GM19438 (cell line): ENCODE measurements around the gene DDAH1.

Source experiments
- ATAC-seq: cut with Tn5 transposase; IDR thresholded peaks from one replicate; pipeline ENCODE4 v1.9.1; 2021; ENCODE audit warnings: low read depth; ENCODE audit not compliant: unreplicated experiment

Gene DDAH1

GRCh38 chr1:85339656-85340399 is 125.1 kb downstream of the DDAH1 start:
- ATAC-seq = no peak

DNA sequence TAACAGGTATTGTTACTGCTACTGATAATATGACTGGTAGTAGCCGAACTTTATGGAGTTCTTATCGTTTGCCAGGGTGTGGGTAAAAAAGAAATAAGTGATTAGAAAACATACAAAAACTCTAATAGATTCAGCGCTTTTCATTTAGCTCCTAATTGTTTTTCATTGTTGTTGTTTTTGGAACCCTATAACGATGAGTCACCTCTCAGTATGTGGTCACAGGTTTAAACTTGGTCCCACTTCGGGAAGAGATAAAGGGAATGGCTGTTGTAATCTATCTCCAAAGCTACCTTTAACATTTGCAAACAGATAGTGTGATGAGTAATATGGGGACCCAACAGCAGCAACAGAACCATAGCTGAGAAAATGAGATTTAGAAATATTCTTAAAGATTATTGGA is 125.9 kb downstream of the DDAH1 start:
- no peak for ATAC-seq

- ATAC-seq = no peak
These were observed 130.0 kb downstream of the DDAH1 start for GRCh38 chr1:85334962-85335361.

GRCh38 chr1:85333186-85333585 is 131.8 kb downstream of the DDAH1 start:
- ATAC-seq = no peak

GRCh38 chr1:85332575-85332974 is 132.4 kb downstream of the DDAH1 start:
- no peak for ATAC-seq

DNA sequence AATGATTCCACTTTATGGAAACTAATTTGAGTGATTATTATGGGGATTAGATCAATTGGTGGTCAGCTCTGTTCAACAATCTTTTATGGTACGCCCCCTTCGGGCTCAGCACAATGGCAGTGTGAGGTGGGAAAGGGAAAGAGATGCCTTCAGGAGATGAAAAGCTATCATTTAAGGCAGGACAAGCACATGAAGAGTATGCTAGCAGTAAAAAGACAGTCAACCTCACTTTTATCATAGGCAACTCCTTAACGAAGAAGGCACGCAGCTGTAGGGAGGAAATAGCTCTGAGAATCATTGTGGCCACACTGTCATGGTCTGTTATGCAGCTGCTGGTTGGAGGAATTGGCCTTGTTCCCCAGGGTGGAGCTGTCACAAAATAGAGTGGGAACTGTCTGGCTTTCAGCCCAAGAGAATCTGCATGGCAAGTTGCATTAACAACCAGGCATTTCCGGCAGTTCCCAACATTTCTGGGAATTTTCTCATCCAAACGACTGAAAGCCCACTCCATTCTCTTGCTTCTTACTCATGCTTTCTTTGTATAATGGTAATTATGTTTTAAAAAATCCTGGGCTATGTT is 134.2 kb downstream of the DDAH1 start:
- ATAC-seq = peak; percentile 63

DNA sequence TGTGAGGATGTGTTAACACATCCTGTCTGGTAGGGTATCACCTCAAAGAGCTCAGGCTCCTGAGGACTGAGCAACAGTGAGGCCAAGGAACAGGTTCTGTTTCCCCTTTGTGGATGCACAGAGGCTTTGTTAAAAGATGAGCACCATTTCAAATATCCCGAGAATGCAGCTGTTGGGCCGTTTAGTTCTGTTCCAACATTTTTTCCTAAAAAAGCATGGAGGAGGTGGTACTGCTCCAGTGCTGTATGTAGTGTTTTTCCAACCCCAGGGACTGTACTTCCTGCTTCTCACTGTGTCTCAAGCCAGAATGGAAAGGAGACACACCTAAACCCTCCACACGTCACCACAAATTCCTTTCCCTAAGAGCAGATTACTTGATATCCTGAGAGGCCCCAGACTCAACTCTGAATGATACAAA is 134.7 kb downstream of the DDAH1 start:
- ATAC-seq = no peak

- ATAC-seq = no peak
These were observed 136.1 kb downstream of the DDAH1 start for GRCh38 chr1:85328713-85329397.

DNA sequence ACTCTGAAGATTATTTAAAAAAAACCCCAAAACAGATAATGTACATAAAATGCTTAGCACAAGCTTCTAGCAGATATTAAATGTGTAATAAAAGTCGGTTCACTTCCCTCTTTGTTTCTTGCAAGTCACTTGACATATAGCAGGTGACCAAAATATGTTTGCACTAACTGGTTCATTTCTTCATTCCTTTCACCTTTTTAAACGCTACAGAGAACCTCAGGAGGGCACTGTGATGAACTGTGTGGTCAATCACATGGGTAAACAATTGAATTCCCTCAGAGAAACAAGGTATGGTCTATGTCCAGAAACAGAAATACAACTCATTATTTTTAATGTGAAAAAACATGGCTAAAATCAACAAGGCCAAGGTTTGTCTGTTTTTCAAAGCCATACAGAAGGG is 137.2 kb downstream of the DDAH1 start:
- no peak for ATAC-seq

DNA sequence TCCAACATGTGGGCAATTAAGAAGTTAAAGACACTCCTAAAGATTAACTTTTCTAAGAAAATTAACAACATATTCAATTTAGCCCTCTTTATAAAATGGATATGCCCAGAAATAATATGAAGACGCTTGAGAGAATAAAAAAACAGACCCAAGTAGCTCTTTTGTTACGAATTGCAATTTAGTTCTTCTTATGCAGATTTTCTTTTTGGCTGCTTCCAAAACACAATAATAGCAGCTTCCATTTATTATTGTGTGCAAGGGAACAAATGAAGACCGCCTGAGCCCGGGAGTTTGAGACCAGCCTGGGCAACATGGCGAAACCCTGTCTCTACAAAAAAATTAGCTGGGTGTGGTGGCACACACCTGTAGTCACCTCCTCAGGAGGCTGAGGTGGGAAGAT is 138.1 kb downstream of the DDAH1 start:
- ATAC-seq = no peak

DNA sequence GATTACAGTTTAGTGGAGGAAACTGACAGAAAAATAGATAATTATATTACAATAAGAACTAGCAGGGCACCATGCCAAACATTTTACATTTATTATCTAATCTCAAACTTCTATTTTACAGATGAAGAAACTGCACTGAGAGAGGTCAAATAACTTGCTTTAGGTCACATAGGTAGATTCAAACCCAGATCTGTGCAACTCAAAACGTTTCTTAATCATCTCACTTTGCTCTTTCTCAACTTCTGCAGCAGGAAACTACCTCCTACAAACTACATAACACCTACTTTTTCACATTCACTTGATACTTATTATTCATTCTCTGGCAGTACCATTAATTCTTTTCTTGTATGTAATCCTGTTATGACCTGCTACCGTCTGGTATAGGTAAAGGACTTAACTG is 138.6 kb downstream of the DDAH1 start:
- no peak for ATAC-seq

DNA sequence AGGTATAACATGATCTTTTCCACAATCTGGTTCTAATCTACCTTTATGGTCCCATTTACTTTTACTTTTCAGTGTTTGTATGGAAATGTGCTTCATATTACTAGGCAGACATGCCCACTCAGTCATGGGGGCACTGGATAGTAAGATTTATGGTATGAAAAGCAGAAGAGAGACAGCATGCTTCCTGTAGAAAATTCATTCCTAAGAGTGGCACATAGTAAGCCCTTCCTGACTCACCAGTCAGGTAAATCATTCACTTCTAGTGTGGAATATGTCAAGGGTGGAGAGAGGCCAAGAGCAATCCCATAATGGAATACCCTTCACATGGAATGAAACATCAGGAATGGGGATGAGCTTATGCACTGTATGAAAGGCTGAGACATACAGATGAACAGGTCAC is 139.0 kb downstream of the DDAH1 start:
- ATAC-seq = no peak

DNA sequence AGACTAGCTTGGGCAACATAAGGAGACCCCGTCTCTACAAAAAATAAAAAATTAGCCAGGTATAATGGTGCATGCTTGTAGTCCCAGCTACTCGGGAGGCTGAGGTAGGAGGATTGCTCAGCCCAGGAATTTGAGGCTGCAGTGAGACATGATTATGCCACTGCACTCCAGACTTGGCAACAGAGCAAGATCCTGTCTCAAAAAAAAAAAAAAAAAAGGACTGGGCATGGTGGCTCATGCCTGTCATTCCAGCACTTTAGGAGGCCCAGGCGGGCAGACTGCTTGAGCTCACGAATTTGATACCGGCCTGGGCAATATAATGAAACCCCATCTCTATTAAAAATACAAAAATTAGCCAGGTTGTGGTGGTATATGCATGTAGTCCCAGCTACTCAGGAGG is 141.2 kb downstream of the DDAH1 start:
- ATAC-seq = no peak

DNA sequence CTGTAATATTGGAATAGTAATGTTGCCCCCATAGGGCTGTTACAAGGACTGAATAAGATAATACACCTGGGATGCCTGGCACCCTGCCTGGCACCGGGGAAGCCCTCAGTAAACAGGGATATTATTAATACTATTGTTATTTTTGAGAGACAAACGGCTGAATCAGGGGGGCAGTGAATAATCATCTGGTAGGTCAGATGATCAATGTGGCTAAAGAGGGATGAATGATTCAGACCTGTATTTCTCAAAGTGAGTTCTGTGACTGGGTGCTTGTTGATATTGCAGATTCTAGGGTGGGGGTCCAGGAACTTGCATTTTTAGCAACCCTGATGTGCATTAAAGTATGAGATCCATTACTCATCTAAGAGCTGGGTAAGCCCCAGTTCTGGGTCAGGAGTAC is 142.3 kb downstream of the DDAH1 start:
- ATAC-seq = no peak

GRCh38 chr1:85321237-85321964 is 143.6 kb downstream of the DDAH1 start:
- no peak for ATAC-seq

DNA sequence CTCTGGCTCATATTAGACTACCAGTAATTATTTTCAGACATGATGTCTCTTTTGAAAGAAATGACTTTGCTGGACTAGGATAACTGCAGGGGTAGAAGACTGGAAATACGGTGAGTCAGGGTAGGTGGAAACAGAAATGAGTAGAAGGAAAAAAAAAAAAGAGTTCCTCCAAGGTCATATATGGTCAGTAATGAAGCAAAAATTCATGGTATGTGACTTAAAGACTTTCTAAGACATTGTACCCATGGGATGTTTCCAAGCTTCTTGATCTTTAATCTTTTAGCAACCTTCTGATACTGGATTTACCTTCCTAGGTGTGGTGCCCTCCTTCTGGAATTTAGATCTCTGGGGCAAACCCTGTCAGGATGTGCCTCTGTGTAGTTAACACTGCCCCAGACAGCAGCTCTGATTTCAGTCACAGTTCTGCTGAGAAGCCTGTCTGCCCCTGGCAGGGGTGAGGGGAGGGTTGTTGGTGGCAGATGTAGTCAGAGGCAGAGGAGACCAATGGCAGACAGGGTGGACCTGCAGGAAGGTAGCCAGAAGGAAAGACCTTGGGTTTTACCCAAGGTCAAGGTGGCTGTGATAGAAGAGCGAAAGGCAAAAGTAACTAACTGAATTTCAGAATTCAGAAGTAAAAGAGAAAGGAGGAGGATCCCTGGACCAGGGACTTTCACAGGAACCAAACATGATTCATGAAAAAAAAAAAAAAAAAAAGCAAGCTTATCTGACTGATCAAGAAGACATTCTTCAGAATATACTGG is 144.4 kb downstream of the DDAH1 start:
- ATAC-seq = no peak

DNA sequence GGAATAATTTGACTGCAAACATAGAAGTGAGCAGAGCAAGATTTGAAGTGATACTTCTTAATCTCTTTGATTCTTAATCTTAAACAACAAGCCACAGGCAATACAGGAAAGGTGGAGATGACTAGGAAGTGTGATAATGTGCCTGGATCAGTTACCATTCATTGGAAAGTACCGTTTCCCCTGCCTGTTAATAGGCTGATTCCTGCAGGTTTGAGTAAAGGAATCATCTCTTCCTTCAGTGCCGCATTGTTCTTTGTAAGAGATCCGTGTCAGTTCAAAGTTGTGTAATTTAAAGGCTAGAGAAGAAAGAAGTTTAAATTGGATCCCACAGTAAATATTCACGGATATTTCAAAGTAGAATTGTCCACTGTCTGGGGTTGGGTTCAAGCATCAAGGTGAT is 145.0 kb downstream of the DDAH1 start:
- no peak for ATAC-seq

DNA sequence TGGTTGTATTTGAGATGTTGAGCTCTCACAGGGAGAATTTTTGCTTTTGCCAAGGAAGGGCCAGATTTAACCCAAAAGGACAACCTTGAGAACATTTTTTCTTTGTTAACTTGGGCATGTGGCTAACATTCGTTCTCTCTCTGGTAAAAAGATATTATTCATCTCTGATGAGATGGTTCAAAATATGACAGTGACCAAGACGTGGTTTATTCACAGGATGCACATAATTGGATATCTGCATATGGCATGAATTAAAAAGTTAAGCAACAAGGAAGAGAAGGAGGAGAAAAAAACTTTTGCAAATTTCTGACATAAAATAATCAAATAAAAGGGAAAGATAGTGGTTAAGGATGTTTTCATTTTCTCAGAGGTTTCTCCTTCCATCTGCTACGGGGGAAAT is 145.5 kb downstream of the DDAH1 start:
- no peak for ATAC-seq

DNA sequence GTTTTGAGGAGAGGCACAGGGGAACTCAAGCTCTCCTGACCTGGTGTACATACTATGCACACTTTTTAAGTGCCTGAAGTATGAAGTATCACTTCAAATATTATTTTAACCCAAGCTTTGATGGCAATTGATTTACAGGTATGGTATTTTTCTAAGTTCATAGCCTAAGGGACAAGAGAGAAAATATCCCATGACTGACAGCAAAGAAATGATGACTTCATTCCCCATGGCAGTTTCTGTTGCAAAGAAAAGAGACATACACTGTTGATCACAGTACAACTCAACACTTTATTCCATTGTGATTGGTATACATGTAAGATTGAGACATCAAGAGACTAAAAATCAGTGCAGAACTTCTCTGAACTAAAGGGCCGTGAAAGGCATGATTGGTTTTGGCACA is 146.7 kb downstream of the DDAH1 start:
- no peak for ATAC-seq

DNA sequence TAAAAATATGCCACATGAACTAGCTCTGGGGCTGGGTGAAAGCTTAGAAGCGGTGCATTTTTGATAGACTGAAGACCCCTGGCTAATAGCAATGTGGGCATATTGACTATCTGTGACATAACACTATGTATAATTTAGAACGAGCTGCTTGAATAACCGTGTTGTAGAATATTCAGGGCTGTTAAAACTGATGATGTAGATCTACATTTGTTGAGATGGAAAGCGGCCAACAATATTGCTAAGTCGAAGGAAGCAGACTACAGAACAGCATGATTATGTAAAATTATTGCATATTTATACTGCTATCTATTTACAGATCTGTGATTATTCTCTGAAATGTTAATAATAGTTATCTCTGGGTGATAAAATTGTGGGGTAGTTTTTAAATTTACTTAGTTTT is 147.4 kb downstream of the DDAH1 start:
- no peak for ATAC-seq

DNA sequence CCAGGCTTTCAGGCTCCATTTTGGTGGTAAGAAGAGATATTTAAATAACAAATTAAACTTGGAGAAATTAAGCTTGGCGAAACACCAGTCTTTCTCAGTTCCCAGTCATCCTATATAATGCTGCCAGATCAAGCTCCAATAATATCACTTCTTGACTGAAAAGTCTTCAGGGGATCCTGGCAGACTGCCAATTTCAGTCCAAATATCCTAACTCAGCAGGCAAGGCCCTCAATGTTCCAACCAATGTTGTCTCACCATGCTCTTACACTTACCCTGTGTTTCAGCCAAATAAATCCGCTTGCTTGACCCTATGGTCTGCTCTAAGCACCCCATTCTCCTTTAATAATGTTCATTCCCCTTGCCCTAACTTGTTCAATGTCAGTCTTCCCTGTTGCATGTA is 148.6 kb downstream of the DDAH1 start:
- ATAC-seq = no peak
